ENCODE data around the gene TMEM231.

Gene TMEM231

DNA sequence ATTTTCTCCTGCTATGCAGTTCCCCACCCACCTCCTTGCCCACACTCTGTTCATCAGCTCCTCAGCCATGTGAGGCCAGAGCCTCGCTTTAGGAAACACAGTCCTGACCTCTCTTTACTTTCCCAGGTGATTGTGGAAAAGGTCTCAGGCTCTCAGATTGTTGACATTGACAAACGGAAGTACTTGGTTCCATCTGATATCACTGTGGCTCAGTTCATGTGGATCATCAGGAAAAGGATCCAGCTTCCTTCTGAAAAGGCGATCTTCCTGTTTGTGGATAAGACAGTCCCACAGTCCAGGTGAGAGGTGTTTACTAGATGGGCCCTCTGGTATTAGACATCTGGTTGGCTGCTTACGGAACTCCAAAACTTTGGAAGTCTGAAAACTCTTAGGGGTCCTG, 11.9 kb upstream of the TMEM231 start:
- no peak for DNase-seq (ENCODE audit: low read depth, low spot score)
- in situ Hi-C loops (cut with HindIII; ENCODE audit: low sequenced_read_pairs), result no loop called here
- H3K4me3 ChIP-seq (ENCODE audit: low read depth, low read length), result no peak overlapping the region
- TF ChIP-seq, protein P1, sequence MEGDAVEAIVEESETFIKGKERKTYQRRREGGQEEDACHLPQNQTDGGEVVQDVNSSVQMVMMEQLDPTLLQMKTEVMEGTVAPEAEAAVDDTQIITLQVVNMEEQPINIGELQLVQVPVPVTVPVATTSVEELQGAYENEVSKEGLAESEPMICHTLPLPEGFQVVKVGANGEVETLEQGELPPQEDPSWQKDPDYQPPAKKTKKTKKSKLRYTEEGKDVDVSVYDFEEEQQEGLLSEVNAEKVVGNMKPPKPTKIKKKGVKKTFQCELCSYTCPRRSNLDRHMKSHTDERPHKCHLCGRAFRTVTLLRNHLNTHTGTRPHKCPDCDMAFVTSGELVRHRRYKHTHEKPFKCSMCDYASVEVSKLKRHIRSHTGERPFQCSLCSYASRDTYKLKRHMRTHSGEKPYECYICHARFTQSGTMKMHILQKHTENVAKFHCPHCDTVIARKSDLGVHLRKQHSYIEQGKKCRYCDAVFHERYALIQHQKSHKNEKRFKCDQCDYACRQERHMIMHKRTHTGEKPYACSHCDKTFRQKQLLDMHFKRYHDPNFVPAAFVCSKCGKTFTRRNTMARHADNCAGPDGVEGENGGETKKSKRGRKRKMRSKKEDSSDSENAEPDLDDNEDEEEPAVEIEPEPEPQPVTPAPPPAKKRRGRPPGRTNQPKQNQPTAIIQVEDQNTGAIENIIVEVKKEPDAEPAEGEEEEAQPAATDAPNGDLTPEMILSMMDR (IDR thresholded peaks at IDR 0.05; ENCODE audit: low read depth, low read length), result no peak

- no peak for DNase-seq (ENCODE audit: low read depth, low spot score)
- in situ Hi-C loops (cut with HindIII; ENCODE audit: low sequenced_read_pairs), result no loop called here
- peak overlapping the region; percentile 60 for H3K4me3 ChIP-seq (ENCODE audit: low read depth, low read length)
- TF ChIP-seq, protein P1 (IDR thresholded peaks at IDR 0.05; ENCODE audit: low read depth, low read length), result no peak
Measured at GRCh38 chr16:75566758-75567255, 10.8 kb upstream of the TMEM231 start.

GRCh38 chr16:75566040-75566757, 10.1 kb upstream of the TMEM231 start, which contains the start of gene GABARAPL2:
Gene GABARAPL2 (plus strand): TSS chr16:75566379. CDS start chr16:75566487, 108 bp downstream.
- DNase-seq (ENCODE audit: low read depth, low spot score), result peak; percentile 79
- peak within 1 kb of the TSS; percentile 60 for H3K4me3 ChIP-seq (ENCODE audit: low read depth, low read length)
- in situ Hi-C loops (cut with HindIII; ENCODE audit: low sequenced_read_pairs), result no loop called here
- TF ChIP-seq, protein P1 (IDR thresholded peaks at IDR 0.05; ENCODE audit: low read depth, low read length), result no peak

GRCh38 chr16:75565640-75566039, 9.6 kb upstream of the TMEM231 start:
- no peak for DNase-seq (ENCODE audit: low read depth, low spot score)
- TF ChIP-seq, protein P1 (IDR thresholded peaks at IDR 0.05; ENCODE audit: low read depth, low read length), result no peak
- in situ Hi-C loops (cut with HindIII; ENCODE audit: low sequenced_read_pairs), result no loop called here
- peak overlapping the region; percentile 60 for H3K4me3 ChIP-seq (ENCODE audit: low read depth, low read length)

DNA sequence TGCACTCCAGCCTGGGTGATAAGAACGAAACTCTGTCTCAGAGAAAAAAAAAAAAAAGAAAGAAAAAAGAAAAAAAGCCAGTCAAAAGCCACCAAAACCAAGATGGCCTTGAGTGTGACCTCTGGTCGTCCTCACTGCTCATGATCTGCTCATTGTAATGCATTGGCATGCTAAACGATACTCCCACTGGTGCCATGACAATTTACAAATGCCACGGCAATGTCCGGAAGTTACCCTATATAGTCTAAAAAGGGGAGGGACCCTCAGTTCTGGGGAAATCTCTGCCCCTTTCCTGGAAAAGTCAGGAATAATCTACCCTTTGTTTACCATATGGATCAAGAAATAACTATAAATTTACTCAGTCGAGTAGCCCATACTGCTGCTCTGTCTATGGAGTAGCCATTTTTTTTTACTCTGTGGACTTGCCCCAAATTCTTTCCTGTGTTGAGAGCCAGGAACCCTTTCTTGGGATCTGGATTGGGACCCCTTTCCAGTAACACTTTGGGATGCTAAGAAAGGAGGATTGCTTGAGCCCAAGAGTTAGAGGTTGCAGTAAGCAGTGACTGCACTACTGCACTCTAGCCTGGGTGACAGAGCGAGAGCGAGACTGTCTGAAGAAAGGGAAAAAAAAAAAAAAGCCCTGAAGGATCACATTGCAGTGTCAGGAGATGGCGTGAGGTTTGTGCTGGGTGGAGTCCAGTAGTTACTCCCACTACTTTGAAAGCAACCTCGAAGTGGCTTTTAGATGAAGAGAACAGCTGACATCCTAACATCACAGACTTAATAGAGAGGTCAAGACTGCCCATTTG, 3.7 kb upstream of the TMEM231 start:
- TF ChIP-seq, protein P1 (IDR thresholded peaks at IDR 0.05; ENCODE audit: low read depth, low read length), result no peak
- in situ Hi-C loops (cut with HindIII; ENCODE audit: low sequenced_read_pairs), result no loop called here
- peak; percentile 33 for DNase-seq (ENCODE audit: low read depth, low spot score)
- no peak overlapping the region for H3K4me3 ChIP-seq (ENCODE audit: low read depth, low read length)

DNA sequence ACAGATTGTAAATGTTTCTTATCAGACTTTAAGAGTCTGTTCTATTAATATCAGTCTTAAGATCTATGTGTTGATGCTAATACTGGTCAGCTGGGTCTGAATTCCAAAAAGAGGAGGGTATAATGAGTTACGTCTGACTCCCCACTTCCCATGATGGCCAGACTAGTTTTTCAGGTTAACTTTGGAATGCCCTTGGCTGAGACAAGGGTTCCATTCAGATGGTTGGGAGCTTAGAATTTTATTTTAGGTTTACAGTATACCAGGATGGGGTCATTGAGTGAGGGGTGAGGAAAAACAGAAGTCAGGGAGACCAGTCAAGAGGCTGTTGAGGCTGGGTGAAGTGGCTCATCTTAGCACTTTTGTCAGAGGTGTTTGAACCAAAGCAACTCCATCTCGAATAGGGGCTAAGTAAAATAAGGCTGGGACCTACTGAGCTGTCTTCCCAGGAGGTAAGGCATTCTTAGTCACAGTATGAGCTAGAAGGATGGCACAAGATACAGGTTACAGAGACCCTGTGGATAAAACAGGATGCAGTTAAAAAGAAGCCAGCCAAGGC, 2.9 kb upstream of the TMEM231 start:
- no peak for DNase-seq (ENCODE audit: low read depth, low spot score)
- TF ChIP-seq, protein P1 (IDR thresholded peaks at IDR 0.05; ENCODE audit: low read depth, low read length), result no peak
- in situ Hi-C loops (cut with HindIII; ENCODE audit: low sequenced_read_pairs), result no loop called here
- no peak overlapping the region for H3K4me3 ChIP-seq (ENCODE audit: low read depth, low read length)

Measured in astrocyte of the spinal cord (primary cell).